Ectodermal cell (in vitro differentiated cells): Measurements from ENCODE around the gene ATF1.
"Not testable (repeated sequence)": the region's sequence is repeated elsewhere in the genome, so short reads cannot be mapped to it uniquely, and the experiment has no call there.

Source experiments
- H3K27ac ChIP-seq: 2 replicates; pipeline ENCODE4 v1.7.0; 2013; ENCODE audit warnings: mild to moderate bottlenecking, low read depth, low read length; ENCODE audit not compliant: insufficient read depth, poor library complexity, severe bottlenecking
- H3K27me3 ChIP-seq: 2 replicates; pipeline ENCODE4 v1.7.0; 2013; ENCODE audit warnings: mild to moderate bottlenecking, low read length; ENCODE audit not compliant: insufficient read depth, control insufficient read depth, poor library complexity, severe bottlenecking
- H3K36me3 ChIP-seq: one replicate; pipeline ENCODE4 v1.7.0; 2013; ENCODE audit warnings: low read length; ENCODE audit not compliant: control insufficient read depth, insufficient read depth
- H3K4me1 ChIP-seq: one replicate; pipeline ENCODE4 v1.7.0; 2013; ENCODE audit warnings: low read length; ENCODE audit not compliant: control insufficient read depth, insufficient read depth
- H3K4me3 ChIP-seq: 2 replicates; pipeline ENCODE4 v1.7.0; 2013; ENCODE audit warnings: low read depth, low read length, control low read depth; ENCODE audit not compliant: insufficient read depth
- H3K9me3 ChIP-seq: 2 replicates; pipeline ENCODE4 v1.7.0; 2013; ENCODE audit warnings: mild to moderate bottlenecking, low read length, moderate library complexity; ENCODE audit not compliant: control insufficient read depth
- WGBS, 2 experiments: methylation state at CpG; one replicate each; pipeline ENCODE4 v1.1.7; 2013; ENCODE audit warnings: missing lambda C conversion rate in 2 of 2; 5-methylcytosine and 5-hydroxymethylcytosine counted together

Gene ATF1

DNA sequence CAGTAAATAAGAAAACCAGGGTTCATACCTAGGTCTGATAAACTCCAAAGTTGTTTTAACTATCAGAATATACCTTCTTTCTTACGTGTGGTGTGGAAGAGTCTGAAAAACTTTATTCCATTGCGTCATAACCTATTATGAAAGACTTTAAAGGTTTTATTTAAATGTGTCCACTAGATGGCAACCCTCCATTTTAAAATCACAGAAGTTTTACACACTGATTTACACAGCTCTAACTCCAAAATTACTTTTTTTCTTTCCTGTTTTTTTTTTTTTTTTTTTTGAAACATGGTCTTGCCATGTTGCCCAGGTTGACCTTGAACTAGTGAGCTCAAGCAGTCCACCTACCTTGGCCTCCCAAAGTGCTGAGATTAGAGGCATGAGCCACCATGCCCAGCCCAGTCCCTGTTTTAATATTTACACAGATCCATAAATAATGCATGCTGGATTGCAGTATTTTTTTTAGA is 61.5 kb downstream of the ATF1 start:
- Histone ChIP-seq H3K36me3 (no peaks in the 10 kb centered on the region), H3K27ac (no peak overlapping the region), H3K9me3 (no peaks in the 10 kb centered on the region), H3K4me3 (no peak overlapping the region), H3K27me3 (no peaks in the 10 kb centered on the region), H3K4me1 (no peaks in the 10 kb centered on the region)
- WGBS, 2 experiments: 60% methylated on average over 1 of the region's 2 CpGs; no CpG with 5 or more reads in 1 of the 2 experiments

DNA sequence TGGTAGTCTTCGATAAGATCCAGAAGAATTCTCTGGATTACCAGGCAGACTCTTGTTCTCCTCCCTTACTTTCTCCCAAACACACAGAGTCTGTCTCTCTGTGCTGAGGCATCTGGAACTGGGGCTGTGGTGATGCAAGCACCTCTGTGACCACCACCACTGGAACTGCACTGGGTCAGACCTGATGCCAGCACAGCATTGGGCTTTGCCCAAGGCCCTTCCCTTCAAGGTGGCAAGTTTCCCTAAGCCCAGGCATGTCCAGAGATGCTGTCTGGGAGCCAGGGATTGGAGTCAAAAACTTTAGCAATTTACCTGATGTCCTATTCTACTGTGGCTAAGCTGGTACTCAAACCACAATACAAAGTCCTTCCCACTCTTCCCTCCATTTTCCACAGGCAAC is 64.2 kb downstream of the ATF1 start:
- Histone ChIP-seq H3K36me3 (no peaks in the 10 kb centered on the region), H3K27me3 (no peaks in the 10 kb centered on the region), H3K9me3 (no peaks in the 10 kb centered on the region), H3K4me3 (no peak overlapping the region), H3K4me1 (no peaks in the 10 kb centered on the region), H3K27ac (no peak overlapping the region)
- 93 to 98% methylated on average over 1 of the region's 1 CpG for WGBS, 2 experiments

DNA sequence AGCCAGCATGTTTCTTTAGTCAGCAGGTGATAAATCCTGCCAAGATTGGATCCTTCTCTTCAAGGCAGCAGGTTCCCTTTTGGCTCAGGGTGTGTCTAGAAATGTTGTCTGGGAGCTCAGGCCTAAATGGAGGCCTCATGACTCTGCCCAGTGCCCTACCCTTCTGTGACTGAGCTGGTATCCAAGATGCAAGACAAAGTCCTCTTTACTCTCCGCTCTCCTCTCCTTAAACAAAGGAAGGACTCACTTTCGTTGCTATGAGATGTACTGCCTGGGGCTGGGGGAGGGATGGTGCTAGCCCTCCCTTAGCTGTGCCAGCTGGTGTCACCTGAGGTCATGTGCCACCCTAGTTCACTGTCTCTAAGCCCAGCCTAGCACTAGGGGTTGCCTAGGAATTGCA is 65.0 kb downstream of the ATF1 start:
- Histone ChIP-seq H3K27ac (no peak overlapping the region), H3K4me3 (no peak overlapping the region), H3K27me3 (no peaks in the 10 kb centered on the region), H3K36me3 (no peaks in the 10 kb centered on the region), H3K9me3 (no peaks in the 10 kb centered on the region), H3K4me1 (no peaks in the 10 kb centered on the region)
- 91 to 95% methylated on average over 2 of the region's 2 CpGs for WGBS, 2 experiments

DNA sequence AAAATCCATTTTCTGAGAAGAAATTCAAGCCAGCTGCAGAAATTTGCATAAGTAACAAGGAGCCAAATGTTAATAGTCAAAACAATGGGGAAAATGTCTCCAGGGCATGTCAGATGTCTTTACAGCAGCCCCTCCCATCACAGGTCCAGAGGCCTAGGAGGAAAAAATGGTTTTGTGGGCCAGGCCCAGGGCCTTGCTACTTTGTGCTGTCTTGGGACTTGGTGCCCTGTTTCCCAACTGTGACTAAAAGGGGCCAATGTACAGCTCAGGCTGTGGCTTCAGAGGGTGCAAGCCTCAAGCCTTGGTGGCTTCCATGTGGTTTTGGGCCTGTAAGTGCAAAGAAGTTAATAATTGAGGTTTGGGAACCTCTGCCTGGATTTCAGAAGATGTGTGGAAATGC is 69.9 kb downstream of the ATF1 start:
- not testable (repeated sequence) for H3K4me1 ChIP-seq, H3K36me3 ChIP-seq

DNA sequence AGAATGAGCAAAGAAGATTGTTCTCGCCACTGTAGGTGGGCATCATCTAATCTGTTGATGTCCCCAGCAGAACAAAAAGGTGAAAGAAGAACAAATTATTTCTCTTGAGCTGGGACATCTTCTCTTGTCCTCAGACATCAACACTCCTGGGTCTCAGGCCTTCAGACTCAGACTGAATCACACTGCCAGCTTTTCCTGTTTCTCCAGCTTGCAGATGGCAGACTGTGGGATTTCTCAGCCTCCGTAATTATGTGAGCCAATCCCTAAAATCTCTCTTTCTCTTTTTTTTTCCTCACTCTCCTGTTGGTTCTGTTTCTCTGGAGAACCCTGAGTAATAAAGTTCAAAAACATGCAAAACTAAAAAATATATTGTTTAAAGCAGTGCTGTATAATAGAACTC is 75.1 kb downstream of the ATF1 start:
- H3K27ac ChIP-seq: no peak overlapping the region
- WGBS, 2 experiments: 94 to 99% methylated on average over 2 of the region's 2 CpGs
- no peaks in the 10 kb centered on the region for H3K27me3 ChIP-seq
- H3K4me3 ChIP-seq: no peak overlapping the region
- H3K4me1 ChIP-seq: no peaks in the 10 kb centered on the region
- H3K9me3 ChIP-seq: no peaks in the 10 kb centered on the region
- no peaks in the 10 kb centered on the region for H3K36me3 ChIP-seq

More for the DNA sequence above, 69.9 kb downstream of the ATF1 start:
- H3K27ac ChIP-seq, H3K9me3 ChIP-seq, H3K27me3 ChIP-seq, H3K4me3 ChIP-seq: not testable (repeated sequence)

DNA sequence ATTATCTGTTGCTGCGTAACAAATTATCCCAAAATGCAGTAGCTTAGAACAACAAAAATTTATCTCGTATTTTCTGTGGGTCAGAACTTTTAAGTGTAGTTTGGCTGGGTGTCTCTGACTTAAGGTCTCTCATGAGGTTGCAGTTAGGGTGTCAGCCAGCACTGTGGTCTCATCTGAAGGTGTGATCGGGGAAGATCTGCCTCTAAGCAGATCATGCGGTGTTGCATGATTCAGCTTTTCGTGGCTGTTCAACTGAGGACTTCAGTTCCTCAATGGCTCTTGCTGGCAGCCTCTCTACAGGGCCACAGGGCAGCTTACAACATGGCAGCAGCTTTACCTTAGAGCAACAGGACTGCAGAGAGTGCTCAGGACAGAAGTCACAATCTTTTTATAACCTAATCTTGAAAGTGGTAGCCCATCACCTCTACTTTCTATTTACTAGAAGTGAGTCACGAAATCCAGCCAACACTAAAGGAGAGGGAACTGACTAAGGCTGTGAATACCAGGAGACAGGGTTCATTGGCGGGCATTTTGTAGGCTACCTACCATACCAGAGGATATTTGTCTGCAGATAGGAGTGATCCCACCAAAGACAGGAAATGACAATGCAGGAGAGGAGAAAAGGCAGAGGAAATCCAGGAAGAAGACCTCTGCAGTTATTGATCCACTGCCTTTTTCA is 77.0 kb downstream of the ATF1 start:
- Histone ChIP-seq H3K36me3 (no peaks in the 10 kb centered on the region), H3K4me3 (no peak overlapping the region), H3K4me1 (no peaks in the 10 kb centered on the region), H3K9me3 (no peaks in the 10 kb centered on the region), H3K27ac (no peak overlapping the region), H3K27me3 (no peaks in the 10 kb centered on the region)
- 89 to 95% methylated on average over 6 to 7 of the region's 7 CpGs for WGBS, 2 experiments

DNA sequence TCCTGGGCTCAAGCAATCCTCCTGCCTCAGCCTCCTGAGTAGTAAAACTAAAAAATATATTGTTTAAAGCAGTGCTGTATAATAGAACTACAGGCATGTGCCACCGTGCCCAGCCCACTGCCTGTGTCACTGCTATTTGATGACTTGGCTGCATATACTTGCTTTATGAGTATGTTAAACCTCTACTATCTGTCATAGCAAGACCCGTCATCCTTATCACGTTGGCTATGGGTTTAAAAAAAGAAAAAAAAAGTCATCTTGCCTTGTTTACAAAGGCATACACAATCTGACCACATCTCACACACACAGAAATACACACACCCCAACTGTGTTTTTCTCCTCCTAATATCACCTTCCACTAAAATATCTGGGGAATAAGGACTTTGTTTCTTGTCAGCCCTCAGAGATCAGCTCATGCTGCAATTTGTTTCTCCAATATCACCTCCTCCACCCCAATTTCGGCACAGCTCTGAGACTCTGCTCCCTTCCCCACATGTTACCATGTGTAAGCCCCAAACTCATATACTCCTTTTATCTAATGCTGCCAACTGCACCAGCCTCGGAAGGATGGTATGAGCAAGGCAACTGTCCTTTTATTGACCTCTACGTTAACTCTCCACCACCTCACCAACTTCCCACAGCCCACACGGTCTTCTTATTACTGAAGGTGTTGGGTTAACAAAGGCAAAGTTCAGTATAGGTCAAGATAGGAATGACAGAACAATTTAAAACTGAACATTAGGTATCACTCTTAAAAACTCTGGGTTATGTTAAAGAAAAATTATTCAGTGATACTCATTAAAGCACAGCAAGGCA is 78.0 kb downstream of the ATF1 start:
- WGBS, 2 experiments: 78 to 91% methylated on average over 3 to 6 of the region's 7 CpGs
- Histone ChIP-seq H3K36me3 (no peaks in the 10 kb centered on the region), H3K4me3 (no peak overlapping the region), H3K9me3 (no peaks in the 10 kb centered on the region), H3K27me3 (no peaks in the 10 kb centered on the region), H3K4me1 (no peaks in the 10 kb centered on the region), H3K27ac (no peak overlapping the region)

DNA sequence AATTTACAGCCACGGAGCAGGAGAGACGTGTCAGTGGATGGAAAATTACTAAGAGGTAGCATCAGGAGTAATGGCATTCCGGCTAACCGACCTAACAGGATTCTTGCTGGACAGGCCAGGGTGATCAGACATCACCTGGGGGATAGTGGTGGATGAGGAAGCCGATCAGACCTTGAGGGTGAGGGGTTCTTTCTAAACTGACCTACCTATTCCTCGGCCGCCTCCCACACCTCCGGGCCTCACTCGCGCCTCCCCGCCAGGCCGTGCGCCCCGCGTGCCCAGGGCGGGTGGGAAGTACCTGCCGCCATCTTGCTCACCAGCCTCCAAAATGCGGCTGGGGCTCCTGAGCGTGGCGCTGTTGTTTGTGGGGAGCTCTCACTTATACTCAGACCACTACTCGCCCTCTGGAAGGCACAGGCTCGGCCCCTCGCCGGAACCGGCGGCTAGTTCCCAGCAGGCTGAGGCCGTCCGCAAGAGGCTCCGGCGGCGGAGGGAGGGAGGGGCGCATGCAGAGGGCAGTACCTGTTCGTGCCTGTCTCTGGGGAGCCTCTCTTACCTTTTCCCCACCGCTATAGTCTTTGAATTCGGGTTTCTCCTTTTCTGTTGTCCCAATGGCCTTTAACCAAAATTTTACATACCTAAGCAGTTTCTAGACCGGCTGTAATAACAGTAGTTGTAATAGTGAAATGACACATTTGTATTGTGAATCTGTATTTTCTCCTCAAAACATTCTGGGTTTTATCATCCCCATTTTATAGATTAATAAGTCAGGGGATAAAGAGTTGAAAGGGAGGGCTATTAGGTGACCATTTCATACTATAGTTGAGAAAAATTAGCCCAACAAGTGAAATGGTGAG is 79.0 kb downstream of the ATF1 start, which contains the start of gene TMPRSS12:
TSS of gene TMPRSS12 (plus strand) at position 290 of the 857 bp plus-strand sequence. CDS start at position 329, 39 bp downstream.
- Histone ChIP-seq H3K36me3 (no peaks in the 10 kb centered on the region), H3K9me3 (no peaks in the 10 kb centered on the region), H3K4me3 (no peak within 1 kb of the TSS), H3K27me3 (no peaks in the 10 kb centered on the region), H3K27ac (no peak within 1 kb of the TSS), H3K4me1 (no peaks in the 10 kb centered on the region)
- 93 to 94% methylated on average over 34 to 35 of the region's 36 CpGs for WGBS, 2 experiments

DNA sequence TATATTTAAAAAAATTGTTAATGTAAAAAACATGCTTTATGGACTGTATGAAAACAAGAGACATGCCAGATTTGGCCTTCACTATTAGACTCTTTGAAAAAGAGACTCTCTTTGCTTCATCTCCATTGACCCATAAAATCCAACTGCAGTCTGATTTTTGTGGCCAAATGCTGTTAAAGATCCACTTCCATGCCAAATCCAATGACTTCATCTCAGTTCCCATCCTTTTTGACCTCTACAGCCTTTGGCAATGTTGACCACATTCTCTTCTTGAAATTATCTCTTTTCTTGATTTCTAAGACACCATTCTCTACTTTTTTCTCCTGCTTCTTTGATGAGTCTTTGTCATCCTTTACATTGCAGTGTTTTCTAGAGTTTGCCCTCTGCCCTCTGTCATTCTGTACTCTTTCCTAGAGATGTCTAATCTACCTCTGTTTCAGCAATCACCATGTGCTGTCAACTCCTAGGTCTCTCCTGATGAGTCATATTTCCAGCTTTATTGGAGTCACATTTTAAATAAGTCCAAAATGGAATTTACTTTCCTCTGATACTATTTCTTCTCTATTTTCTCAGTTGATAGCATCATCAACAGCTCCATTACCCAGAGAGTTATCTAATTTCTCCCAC is 81.2 kb downstream of the ATF1 start:
- Histone ChIP-seq H3K4me3 (no peak overlapping the region), H3K9me3 (no peaks in the 10 kb centered on the region), H3K27me3 (no peaks in the 10 kb centered on the region), H3K4me1 (no peaks in the 10 kb centered on the region), H3K36me3 (no peaks in the 10 kb centered on the region), H3K27ac (no peak overlapping the region)
